Stomach (tissue), 9 donors: ENCODE measurements around the gene CIBAR2. TPM values are rescaled to one million over a fixed set of nuclear protein-coding genes. Genes with fewer than 3 reads are reported as not detected.

Experiments
- DNase-seq, 2 donors: peaks; one replicate each; pipeline versions ENCODE4 v3.0.0 to v3.0.0-alpha.2; 2013 to 2019
- H3K27ac ChIP-seq, 5 donors: fragments of 200-600 bp in 4 of 5; sonication (generic) in 4 of 5; one replicate each; pipeline ENCODE4 v1.5.1; 2013 to 2019; ENCODE audit warnings: mild to moderate bottlenecking in 1 of 5, moderate library complexity in 1 of 5
- H3K27me3 ChIP-seq, 3 donors: fragments of 200-600 bp; sonication (generic); one replicate each; pipeline ENCODE4 v1.5.1; 2017 to 2019; ENCODE audit warnings: mixed run types in 1 of 3
- H3K36me3 ChIP-seq, 4 donors: fragments of 200-600 bp; sonication (generic); 1 replicate in 3 of 4; 2 replicates in 1 of 4; pipeline ENCODE4 v1.5.1; 2016 to 2019
- H3K4me1 ChIP-seq, 4 donors: fragments of 200-600 bp; sonication (generic); one replicate each; pipeline ENCODE4 v1.5.1; 2016 to 2019
- H3K4me3 ChIP-seq, 4 donors: fragments of 200-600 bp; sonication (generic) in 3 of 4; one replicate each; pipeline ENCODE4 v1.5.1; 2016 to 2019; ENCODE audit warnings: mild to moderate bottlenecking in 1 of 4
- H3K9me3 ChIP-seq, 4 donors: fragments of 200-600 bp; sonication (generic); one replicate each; pipeline ENCODE4 v1.5.1; 2016 to 2019
- CTCF ChIP-seq, 7 experiments: fragments of 450-650 bp in 4 of 7; fragments of 200-600 bp in 3 of 7; sonication (generic) in 3 of 7; IDR thresholded peaks; one replicate each; pipeline ENCODE4 v1.5.1; 2016 to 2019; ENCODE audit warnings: antibody characterized with exemption in 7 of 7, control low read depth in 2 of 7, mild to moderate bottlenecking in 1 of 7
- EP300 ChIP-seq: sonication (generic); formaldehyde crosslinking; IDR thresholded peaks from one replicate; pipeline ENCODE4 v1.6.1; 2017; ENCODE audit warnings: antibody characterized with exemption
- POLR2A ChIP-seq, 4 donors: fragments of 450-650 bp; IDR thresholded peaks; one replicate each; pipeline ENCODE4 v1.6.1; 2016; ENCODE audit warnings: antibody characterized with exemption in 4 of 4, control low read depth in 2 of 4, mild to moderate bottlenecking in 1 of 4, moderate library complexity in 1 of 4
- POLR2AphosphoS5 ChIP-seq, 3 donors: sonication (generic); formaldehyde crosslinking; IDR thresholded peaks; one replicate each; pipeline ENCODE4 v1.6.1; 2016; ENCODE audit warnings: antibody characterized with exemption in 3 of 3
- WGBS, 5 donors: extraction: QIAGEN DNeasy Blood & Tissue Kit in 3 of 5; methylation state at CpG; one replicate each; pipeline versions ENCODE4 v1.1.5 to v1.1.7; 2013 to 2018; 5-methylcytosine and 5-hydroxymethylcytosine counted together
- intact Hi-C: fragments of 100-400 bp; cut with DNase I; formaldehyde crosslinking; loops from one replicate; pipeline ENCODE4 v1.15.1; 2023; ENCODE audit warnings: low total_unique reads
- polyA plus RNA-seq, 3 donors: library from polyadenylated mRNA; stranded (reverse); fragments of 200-250 nt; gene quantifications; one replicate each; pipeline ENCODE4 v1.2.3, GENCODE V29; 2013
- total RNA-seq, 5 donors: library from RNA; depleted of rRNA; stranded (reverse); fragments of >200 nt; gene quantifications; one replicate each; pipeline versions ENCODE4 v1.1.0 to v1.2.3, GENCODE V29; 2014 to 2016
- donor health status: healthy with polysubstance abuse.
- donor health status: Bipolar disorder and iron deficiency.
- donor health status: healthy.

The CIBAR2 gene
- total and polyA plus RNA-seq, 8 donors = 1.5 to 54.0 TPM; not detected in 6

- intact Hi-C loops = no loop called here
- Histone ChIP-seq H3K9me3 (no peaks in the 10 kb centered on the region), H3K4me1 (peaks cover 0 to 20% (median 12%) of the 10 kb centered on the region in 4 donors), H3K36me3 (peaks cover under 1 to 11% (median 9%) of the 10 kb centered on the region in 4 donors), H3K4me3 (no peak overlapping the region), H3K27me3 (peaks cover 0 to 24% (median 3%) of the 10 kb centered on the region in 3 donors), H3K27ac (no peak overlapping the region)
- DNase-seq = no peak
- WGBS, 5 donors = 76 to 85% (median 81%) methylated on average over 12 of the region's 12 CpGs
- TF ChIP-seq CTCF (IDR thresholded peaks at IDR 0.05) (no peak), POLR2A (IDR thresholded peaks at IDR 0.05) (no peak), EP300 (no peak), POLR2AphosphoS5 (IDR thresholded peaks at IDR 0.05) (no peak)
These were observed 18.0 kb downstream of the CIBAR2 start for GRCh38 chr16:85094176-85094805.

- Histone ChIP-seq H3K4me3 (no peak overlapping the region), H3K27ac (no peak overlapping the region), H3K27me3 (peaks cover 0 to 24% (median 3%) of the 10 kb centered on the region in 3 donors), H3K36me3 (peaks cover 6 to 17% (median 14%) of the 10 kb centered on the region in 4 donors), H3K4me1 (peaks cover 0 to 25% (median 12%) of the 10 kb centered on the region in 4 donors), H3K9me3 (no peaks in the 10 kb centered on the region)
- TF ChIP-seq POLR2AphosphoS5 (IDR thresholded peaks at IDR 0.05) = no peak
- TF ChIP-seq EP300 = no peak
- TF ChIP-seq CTCF (IDR thresholded peaks at IDR 0.05) = no peak
- DNase-seq = no peak
- intact Hi-C loops = no loop called here
- WGBS, 5 donors = 48 to 72% (median 66%) methylated on average over 13 of the region's 13 CpGs
These were observed 18.6 kb downstream of the CIBAR2 start for GRCh38 chr16:85093705-85094104.

GRCh38 chr16:85092851-85093250, 19.4 kb downstream of the CIBAR2 start:
- peaks cover 12 to 26% (median 23%) of the 10 kb centered on the region in 4 donors for H3K36me3 ChIP-seq
- TF ChIP-seq POLR2AphosphoS5 (IDR thresholded peaks at IDR 0.05) = no peak
- no peak for TF ChIP-seq POLR2A (IDR thresholded peaks at IDR 0.05)
- TF ChIP-seq CTCF (IDR thresholded peaks at IDR 0.05) = no peak
- no peak for TF ChIP-seq EP300
- no peak overlapping the region for H3K4me3 ChIP-seq
- no peak overlapping the region for H3K27ac ChIP-seq
- intact Hi-C loops = no loop called here
- 82 to 87% (median 86%) methylated on average over 16 to 18 of the region's 18 CpGs for WGBS, 5 donors
- no peak for DNase-seq
- H3K27me3 ChIP-seq = peaks cover 0 to 23% (median 3%) of the 10 kb centered on the region in 3 donors
- H3K9me3 ChIP-seq = no peaks in the 10 kb centered on the region
- peaks cover 0 to 25% (median 12%) of the 10 kb centered on the region in 4 donors for H3K4me1 ChIP-seq

- no peak for DNase-seq
- no peak overlapping the region for H3K4me3 ChIP-seq
- intact Hi-C loops = no loop called here
- 67 to 80% (median 79%) methylated on average over 9 of the region's 9 CpGs for WGBS, 5 donors
- peaks cover 12 to 31% (median 28%) of the 10 kb centered on the region in 4 donors for H3K36me3 ChIP-seq
- no peaks in the 10 kb centered on the region for H3K9me3 ChIP-seq
- no peak overlapping the region for H3K27ac ChIP-seq
- TF ChIP-seq EP300 (no peak), POLR2A (IDR thresholded peaks at IDR 0.05) (no peak), CTCF (IDR thresholded peaks at IDR 0.05) (no peak), POLR2AphosphoS5 (IDR thresholded peaks at IDR 0.05) (no peak)
- H3K4me1 ChIP-seq = peaks cover 0 to 25% (median 12%) of the 10 kb centered on the region in 4 donors
- H3K27me3 ChIP-seq = peaks cover 0 to 18% (median 3%) of the 10 kb centered on the region in 3 donors
These were observed 20.0 kb downstream of the CIBAR2 start for GRCh38 chr16:85092309-85092708.
